Suprapubic skin (tissue), 4 donors: ENCODE results near the gene ARHGEF6. TPM values are rescaled to one million over a fixed set of nuclear protein-coding genes. Genes with fewer than 3 reads are reported as not detected.

ENCODE experiments used
- DNase-seq, 2 donors: peaks; one replicate each; pipeline ENCODE4 v3.0.0-alpha.2; 2019; ENCODE audit warnings: low spot score in 2 of 2
- H3K27ac ChIP-seq: fragments of 200-600 bp; sonication (generic); one replicate; pipeline ENCODE4 v1.5.1; 2019
- H3K27me3 ChIP-seq: fragments of 200-600 bp; sonication (generic); one replicate; pipeline ENCODE4 v1.5.1; 2019
- H3K36me3 ChIP-seq: fragments of 200-600 bp; sonication (generic); one replicate; pipeline ENCODE4 v1.5.1; 2019
- H3K4me1 ChIP-seq: fragments of 200-600 bp; sonication (generic); one replicate; pipeline ENCODE4 v1.5.1; 2019
- H3K4me3 ChIP-seq: fragments of 200-600 bp; sonication (generic); one replicate; pipeline ENCODE4 v1.5.1; 2019; ENCODE audit warnings: mild to moderate bottlenecking
- H3K9me3 ChIP-seq: fragments of 200-600 bp; sonication (generic); one replicate; pipeline ENCODE4 v1.5.1; 2019
- CTCF ChIP-seq, 2 donors: fragments of 200-600 bp in 1 of 2; fragments of 450-650 bp in 1 of 2; sonication (generic) in 1 of 2; IDR thresholded peaks; one replicate each; pipeline ENCODE4 v1.5.1; 2016 to 2019; ENCODE audit warnings: antibody characterized with exemption in 2 of 2, mild to moderate bottlenecking in 1 of 2, moderate library complexity in 1 of 2
- EP300 ChIP-seq: sonication (generic); formaldehyde crosslinking; IDR thresholded peaks from one replicate; pipeline ENCODE4 v1.6.1; 2017; ENCODE audit warnings: antibody characterized with exemption
- POLR2A ChIP-seq, 2 donors: fragments of 450-650 bp; IDR thresholded peaks; one replicate each; pipeline ENCODE4 v1.6.1; 2017; ENCODE audit warnings: antibody characterized with exemption in 2 of 2, mild to moderate bottlenecking in 2 of 2, moderate library complexity in 2 of 2
- POLR2AphosphoS5 ChIP-seq, 3 donors: sonication (generic); formaldehyde crosslinking; IDR thresholded peaks; one replicate each; pipeline ENCODE4 v1.6.1; 2017; ENCODE audit warnings: antibody characterized with exemption in 3 of 3
- WGBS: methylation state at CpG from one replicate; pipeline ENCODE4 v1.1.5; 2018; 5-methylcytosine and 5-hydroxymethylcytosine counted together
- total RNA-seq, 4 donors: library from RNA; depleted of rRNA; stranded (reverse); fragments of >200 nt; gene quantifications; one replicate each; pipeline ENCODE4 v1.1.0, GENCODE V29; 2016

ARHGEF6 gene
- total RNA-seq, result 10 to 100 TPM in 1 of 4 donors, 1 to 10 TPM in 3; 5.9 to 16.9 (median 7.2) TPM

- Histone ChIP-seq H3K4me1 (no peaks in the 10 kb centered on the region), H3K27me3 (no peaks in the 10 kb centered on the region), H3K27ac (peak within 1 kb of the TSS; percentile 29), H3K4me3 (peak within 1 kb of the TSS; percentile 34), H3K36me3 (no peaks in the 10 kb centered on the region), H3K9me3 (no peaks in the 10 kb centered on the region)
- no peak for DNase-seq
- TF ChIP-seq EP300 (no peak), POLR2A (IDR thresholded peaks at IDR 0.05) (no peak), CTCF (IDR thresholded peaks at IDR 0.05) (no peak), POLR2AphosphoS5 (IDR thresholded peaks at IDR 0.05) (no peak)
- 58% methylated on average over 10 of the region's 10 CpGs for WGBS
Measured at GRCh38 chrX:136780763-136781162, at the start of gene ARHGEF6. ARHGEF6 (minus strand) TSS chrX:136780932; CDS start chrX:136780882, 50 bp downstream.

GRCh38 chrX:136829413-136829812 lies 48.7 kb upstream of the ARHGEF6 start:
- H3K36me3 ChIP-seq, result no peaks in the 10 kb centered on the region
- TF ChIP-seq POLR2A (IDR thresholded peaks at IDR 0.05), result no peak
- no peak for TF ChIP-seq EP300
- TF ChIP-seq POLR2AphosphoS5 (IDR thresholded peaks at IDR 0.05), result no peak
- TF ChIP-seq CTCF (IDR thresholded peaks at IDR 0.05), result no peak
- no peaks in the 10 kb centered on the region for H3K9me3 ChIP-seq
- no peak overlapping the region for H3K27ac ChIP-seq
- DNase-seq, result no peak
- no peaks in the 10 kb centered on the region for H3K27me3 ChIP-seq
- H3K4me3 ChIP-seq, result no peak overlapping the region
- WGBS, result 87% methylated on average over 5 of the region's 5 CpGs
- H3K4me1 ChIP-seq, result no peaks in the 10 kb centered on the region

GRCh38 chrX:136828830-136829229 lies 48.1 kb upstream of the ARHGEF6 start:
- H3K9me3 ChIP-seq, result no peaks in the 10 kb centered on the region
- no peak for DNase-seq
- TF ChIP-seq EP300, result no peak
- TF ChIP-seq POLR2AphosphoS5 (IDR thresholded peaks at IDR 0.05), result no peak
- no peak for TF ChIP-seq POLR2A (IDR thresholded peaks at IDR 0.05)
- TF ChIP-seq CTCF (IDR thresholded peaks at IDR 0.05), result no peak
- whole genome bisulfite sequencing, result 79% methylated on average over 1 of the region's 1 CpG
- no peaks in the 10 kb centered on the region for H3K27me3 ChIP-seq
- H3K27ac ChIP-seq, result no peak overlapping the region
- no peaks in the 10 kb centered on the region for H3K4me1 ChIP-seq
- no peaks in the 10 kb centered on the region for H3K36me3 ChIP-seq
- H3K4me3 ChIP-seq, result no peak overlapping the region

- H3K27ac ChIP-seq, result no peak overlapping the region
- H3K4me1 ChIP-seq, result no peaks in the 10 kb centered on the region
- DNase-seq, result no peak
- 59% methylated on average over 3 of the region's 3 CpGs for WGBS
- H3K36me3 ChIP-seq, result no peaks in the 10 kb centered on the region
- H3K9me3 ChIP-seq, result no peaks in the 10 kb centered on the region
- no peak overlapping the region for H3K4me3 ChIP-seq
- H3K27me3 ChIP-seq, result no peaks in the 10 kb centered on the region
- TF ChIP-seq POLR2A (IDR thresholded peaks at IDR 0.05), result no peak
- TF ChIP-seq EP300, result no peak
- TF ChIP-seq POLR2AphosphoS5 (IDR thresholded peaks at IDR 0.05), result no peak
- TF ChIP-seq CTCF (IDR thresholded peaks at IDR 0.05), result no peak
Measured at GRCh38 chrX:136827026-136827425, 46.3 kb upstream of the ARHGEF6 start.

GRCh38 chrX:136825771-136826170 lies 45.0 kb upstream of the ARHGEF6 start:
- no peak for TF ChIP-seq CTCF (IDR thresholded peaks at IDR 0.05)
- no peak for TF ChIP-seq POLR2A (IDR thresholded peaks at IDR 0.05)
- no peak for TF ChIP-seq EP300
- TF ChIP-seq POLR2AphosphoS5 (IDR thresholded peaks at IDR 0.05), result no peak
- Histone ChIP-seq H3K4me3 (no peak overlapping the region), H3K4me1 (no peaks in the 10 kb centered on the region), H3K27ac (no peak overlapping the region), H3K27me3 (no peaks in the 10 kb centered on the region), H3K36me3 (no peaks in the 10 kb centered on the region), H3K9me3 (no peaks in the 10 kb centered on the region)
- DNase-seq, result no peak
- WGBS, result 79% methylated on average over 2 of the region's 2 CpGs
